NB4 (cell line): ENCODE data around the gene PDCD11.

Experiments used
- CTCF ChIP-seq: IDR thresholded peaks from one replicate; pipeline ENCODE4 v1.5.1; 2012; ENCODE audit warnings: low read depth, low read length
- MYC ChIP-seq: IDR thresholded peaks from 2 replicates; pipeline ENCODE4 v1.6.1; 2011; ENCODE audit warnings: low read depth, low read length
- POLR2A ChIP-seq: IDR thresholded peaks from 2 replicates; pipeline ENCODE4 v1.6.1; 2011; ENCODE audit warnings: mild to moderate bottlenecking; ENCODE audit not compliant: insufficient read length; ENCODE audit errors: extremely low read depth
- TF ChIP-seq, protein P1 (sequence below): IDR thresholded peaks from 2 replicates; pipeline ENCODE4 v1.6.1; 2011; ENCODE audit warnings: low read depth, low read length

DNA sequence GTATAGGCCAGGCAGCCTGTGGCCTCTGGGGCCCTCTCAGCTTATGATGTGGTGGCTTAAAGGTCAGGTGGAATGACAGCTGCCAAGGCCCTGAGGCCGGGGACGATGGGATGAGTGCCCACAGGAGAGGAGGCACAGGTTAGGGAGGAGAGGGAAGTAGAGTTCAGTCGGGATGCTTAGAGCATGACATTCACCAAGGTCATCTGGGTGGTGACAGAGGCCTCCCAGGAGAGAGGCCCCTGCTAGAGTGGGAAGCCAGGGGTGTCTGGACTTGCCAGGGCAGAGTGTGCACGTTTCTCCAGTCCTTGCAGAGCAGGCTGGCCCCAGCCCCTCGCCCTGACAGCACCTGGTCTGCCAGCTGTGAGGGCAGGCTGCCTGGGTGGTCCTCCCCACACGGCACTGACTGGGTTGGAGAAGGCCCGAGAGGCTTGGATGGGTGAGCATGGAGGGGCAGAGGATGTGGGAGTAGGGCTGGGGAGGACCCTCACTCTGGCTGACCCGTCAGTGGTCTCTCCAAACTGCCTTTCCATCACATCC lies 60.8 kb downstream of the PDCD11 start:
- TF ChIP-seq CTCF (no peak), POLR2A (no peak), MYC (no peak)
- TF ChIP-seq, protein P1, sequence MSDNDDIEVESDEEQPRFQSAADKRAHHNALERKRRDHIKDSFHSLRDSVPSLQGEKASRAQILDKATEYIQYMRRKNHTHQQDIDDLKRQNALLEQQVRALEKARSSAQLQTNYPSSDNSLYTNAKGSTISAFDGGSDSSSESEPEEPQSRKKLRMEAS: no peak
